Lung microvascular endothelial cell (primary cell): ENCODE measurements around the gene SGK1. TPM values are rescaled to one million over a fixed set of nuclear protein-coding genes. Genes with fewer than 3 reads are reported as not detected.
A peak's percentile ranks its signal among the peaks of the same experiment; 100 is the strongest.
"Not testable (repeated sequence)": the region's sequence is repeated elsewhere in the genome, so short reads cannot be mapped to it uniquely, and the experiment has no call there.

Experiments
- DNase-seq, 2 donors: peaks; one replicate each; pipeline versions ENCODE4 v3.0.0 to v3.0.0-alpha.2; 2010; ENCODE audit warnings: low read depth in 2 of 2
- total RNA-seq: library from RNA; depleted of rRNA; stranded (reverse); fragments of >200 nt; gene quantifications from 2 replicates; pipeline ENCODE4 v1.2.1, GENCODE V29; 2014

The SGK1 gene
- total RNA-seq, 1 donor from 2014 or later, result 272 TPM

GRCh38 chr6:134190883-134191282, 127.0 kb downstream of the SGK1 start:
- DNase-seq, result peak in 1 of 2 donors; percentile 49

- no peak for DNase-seq
Observed at GRCh38 chr6:134187751-134188150, 130.2 kb downstream of the SGK1 start.

GRCh38 chr6:134187154-134187553, 130.8 kb downstream of the SGK1 start:
- peak in 1 of 2 donors; percentile 64 for DNase-seq

- DNase-seq, result no peak
Observed at GRCh38 chr6:134186355-134186754, 131.6 kb downstream of the SGK1 start.

- no peak for DNase-seq
Observed at GRCh38 chr6:134185277-134185676, 132.6 kb downstream of the SGK1 start.

GRCh38 chr6:134183844-134184243, 134.1 kb downstream of the SGK1 start:
- DNase-seq, result no peak

GRCh38 chr6:134182528-134182927, 135.4 kb downstream of the SGK1 start:
- DNase-seq, result no peak

GRCh38 chr6:134181726-134182125, 136.2 kb downstream of the SGK1 start:
- DNase-seq, result not testable (repeated sequence)

GRCh38 chr6:134181251-134181650, 136.7 kb downstream of the SGK1 start:
- not testable (repeated sequence) for DNase-seq

- not testable (repeated sequence) for DNase-seq
Observed at GRCh38 chr6:134180540-134180939, 137.4 kb downstream of the SGK1 start.

- DNase-seq, result peak; percentile 93 to 98
Observed at GRCh38 chr6:134178161-134179044, 139.5 kb downstream of the SGK1 start.

- peak in 1 of 2 donors; percentile 78 for DNase-seq
Observed at GRCh38 chr6:134177753-134178160, 140.2 kb downstream of the SGK1 start.

- peak in 1 of 2 donors; percentile 7 for DNase-seq
Observed at GRCh38 chr6:134177236-134177635, 140.7 kb downstream of the SGK1 start.

- DNase-seq, result peak; percentile 64 to 71
Observed at GRCh38 chr6:134176264-134176975, 141.5 kb downstream of the SGK1 start.

- peak; percentile 55 to 93 for DNase-seq
Observed at GRCh38 chr6:134175532-134176263, 142.2 kb downstream of the SGK1 start.

GRCh38 chr6:134174672-134175531, 143.0 kb downstream of the SGK1 start:
- peak; percentile 93 to 96 for DNase-seq

GRCh38 chr6:134173936-134174671, 143.8 kb downstream of the SGK1 start:
- peak; percentile 89 to 91 for DNase-seq

- DNase-seq, result peak in 1 of 2 donors; percentile 31
Observed at GRCh38 chr6:134173366-134173725, 144.6 kb downstream of the SGK1 start.

- DNase-seq, result peak in 1 of 2 donors; percentile 48
Observed at GRCh38 chr6:134172706-134173365, 145.1 kb downstream of the SGK1 start.
